ENCODE measurements around the gene SLC35F1. TPM values are rescaled to one million over a fixed set of nuclear protein-coding genes. Genes with fewer than 3 reads are reported as not detected.

The SLC35F1 gene
- total RNA-seq, 1 donor from 2014 or later, result 24.3 TPM

DNA sequence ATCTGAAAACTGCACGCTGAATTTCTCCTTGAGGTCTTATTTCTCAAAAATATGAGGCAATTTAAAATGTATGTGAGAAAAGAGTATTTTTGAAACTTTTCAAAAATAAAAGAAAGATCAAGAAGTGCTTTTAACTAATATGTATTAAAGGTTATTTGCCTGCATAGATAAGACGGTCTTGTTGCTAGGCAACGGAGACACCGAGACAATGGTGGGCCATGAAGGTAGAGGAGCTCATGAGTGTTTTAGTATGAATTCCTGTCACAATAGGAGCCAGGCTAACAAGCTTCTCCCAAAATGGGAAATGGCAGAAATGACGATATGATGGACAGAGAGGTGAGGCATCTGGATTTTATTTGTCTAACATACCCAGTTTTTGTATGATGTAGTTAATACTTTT, 308.2 kb downstream of the SLC35F1 start:
- Histone ChIP-seq H3K27ac (no peak overlapping the region), H3K4me1 (peaks cover 1% of the 10 kb centered on the region), H3K4me3 (no peak overlapping the region), H3K79me2 (ENCODE audit: low read depth) (no peaks in the 10 kb centered on the region), H3K9ac (no peak overlapping the region), H3K27me3 (no peaks in the 10 kb centered on the region), H3K36me3 (no peaks in the 10 kb centered on the region), H3K9me3 (ENCODE audit: low read depth) (no peaks in the 10 kb centered on the region), H3F3A (ENCODE audit: low read depth) (no peaks in the 10 kb centered on the region), H2AFZ (replicated peaks) (no peak overlapping the region), H3K4me2 (no peak overlapping the region), H4K20me1 (ENCODE audit: low read depth) (no peaks in the 10 kb centered on the region)
- DNase-seq (ENCODE audit: low spot score), result no peak
- Mint-ChIP-seq H3K4me1 (peaks cover 9% of the 10 kb centered on the region), H3K36me3 (peaks cover 15% of the 10 kb centered on the region), H3K9me3 (peaks cover 6% of the 10 kb centered on the region), H3K27me3 (ENCODE audit: insufficient read depth, low read depth) (no peaks in the 10 kb centered on the region), H3K27ac (no peak overlapping the region), H3K4me3 (no peak overlapping the region)
- TF ChIP-seq, protein P1, sequence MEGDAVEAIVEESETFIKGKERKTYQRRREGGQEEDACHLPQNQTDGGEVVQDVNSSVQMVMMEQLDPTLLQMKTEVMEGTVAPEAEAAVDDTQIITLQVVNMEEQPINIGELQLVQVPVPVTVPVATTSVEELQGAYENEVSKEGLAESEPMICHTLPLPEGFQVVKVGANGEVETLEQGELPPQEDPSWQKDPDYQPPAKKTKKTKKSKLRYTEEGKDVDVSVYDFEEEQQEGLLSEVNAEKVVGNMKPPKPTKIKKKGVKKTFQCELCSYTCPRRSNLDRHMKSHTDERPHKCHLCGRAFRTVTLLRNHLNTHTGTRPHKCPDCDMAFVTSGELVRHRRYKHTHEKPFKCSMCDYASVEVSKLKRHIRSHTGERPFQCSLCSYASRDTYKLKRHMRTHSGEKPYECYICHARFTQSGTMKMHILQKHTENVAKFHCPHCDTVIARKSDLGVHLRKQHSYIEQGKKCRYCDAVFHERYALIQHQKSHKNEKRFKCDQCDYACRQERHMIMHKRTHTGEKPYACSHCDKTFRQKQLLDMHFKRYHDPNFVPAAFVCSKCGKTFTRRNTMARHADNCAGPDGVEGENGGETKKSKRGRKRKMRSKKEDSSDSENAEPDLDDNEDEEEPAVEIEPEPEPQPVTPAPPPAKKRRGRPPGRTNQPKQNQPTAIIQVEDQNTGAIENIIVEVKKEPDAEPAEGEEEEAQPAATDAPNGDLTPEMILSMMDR (IDR thresholded peaks at IDR 0.05), result no peak
- TF ChIP-seq EZH2phosphoT487 (IDR thresholded peaks at IDR 0.05) (no peak), EZH2 (IDR thresholded peaks at IDR 0.05) (no peak)

DNA sequence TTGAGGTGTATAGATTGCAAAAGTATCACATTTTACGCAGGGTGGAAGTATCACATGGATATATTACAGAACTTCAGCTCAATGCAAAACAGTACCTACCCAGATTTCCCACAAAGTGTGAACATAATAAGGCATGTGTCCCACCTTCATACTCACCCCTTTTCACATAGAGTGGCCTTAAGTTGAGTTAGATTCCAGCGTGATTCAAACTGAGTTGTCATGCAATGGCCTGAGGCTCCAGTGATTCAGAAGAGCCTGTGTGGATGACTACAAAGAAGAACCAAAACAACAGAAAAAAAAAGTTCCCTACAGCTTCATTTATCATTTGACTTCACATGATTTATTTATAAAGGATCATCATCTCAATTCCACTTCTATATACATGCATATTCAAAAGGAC, 309.7 kb downstream of the SLC35F1 start:
- no peaks in the 10 kb centered on the region for H3K4me1 ChIP-seq
- TF ChIP-seq EZH2phosphoT487 (IDR thresholded peaks at IDR 0.05) (no peak), EZH2 (IDR thresholded peaks at IDR 0.05) (no peak)
- TF ChIP-seq, protein P1 (IDR thresholded peaks at IDR 0.05), result no peak
- no peaks in the 10 kb centered on the region for H3K36me3 ChIP-seq
- no peaks in the 10 kb centered on the region for H3F3A ChIP-seq (ENCODE audit: low read depth)
- H4K20me1 ChIP-seq (ENCODE audit: low read depth), result no peaks in the 10 kb centered on the region
- no peak overlapping the region for H3K9ac ChIP-seq
- peaks cover 9% of the 10 kb centered on the region for H3K4me1 Mint-ChIP-seq
- H3K27ac Mint-ChIP-seq, result no peak overlapping the region
- H2AFZ ChIP-seq (replicated peaks), result no peak overlapping the region
- H3K4me3 Mint-ChIP-seq, result no peak overlapping the region
- no peaks in the 10 kb centered on the region for H3K79me2 ChIP-seq (ENCODE audit: low read depth)
- peaks cover 6% of the 10 kb centered on the region for H3K9me3 Mint-ChIP-seq
- H3K27me3 ChIP-seq, result no peaks in the 10 kb centered on the region
- no peak overlapping the region for H3K4me2 ChIP-seq
- H3K27me3 Mint-ChIP-seq (ENCODE audit: insufficient read depth, low read depth), result no peaks in the 10 kb centered on the region
- no peaks in the 10 kb centered on the region for H3K9me3 ChIP-seq (ENCODE audit: low read depth)
- no peak overlapping the region for H3K4me3 ChIP-seq
- H3K36me3 Mint-ChIP-seq, result peaks cover 13% of the 10 kb centered on the region
- no peak for DNase-seq (ENCODE audit: low spot score)
- H3K27ac ChIP-seq, result no peak overlapping the region

DNA sequence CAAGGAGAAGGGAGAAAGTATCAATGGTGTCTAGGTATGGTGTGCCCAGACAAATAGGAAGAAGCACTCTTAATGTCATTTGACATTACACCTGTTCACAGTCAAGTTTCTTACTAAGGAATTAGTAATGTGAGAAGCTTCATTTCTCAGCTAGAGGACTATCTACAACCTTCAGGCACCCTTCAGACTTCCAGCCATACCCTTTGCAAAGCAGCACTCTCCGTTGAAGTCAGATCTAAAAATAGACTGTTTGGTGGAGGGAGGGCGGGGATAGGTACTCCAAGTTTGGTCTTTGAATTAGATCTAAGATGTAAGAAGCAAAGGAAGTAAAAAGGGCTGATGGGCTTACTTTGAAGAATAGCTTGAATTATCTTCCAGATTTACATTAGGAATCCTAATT, 311.1 kb downstream of the SLC35F1 start:
- Histone ChIP-seq H3K27ac (no peak overlapping the region), H4K20me1 (ENCODE audit: low read depth) (no peaks in the 10 kb centered on the region), H3K4me1 (no peaks in the 10 kb centered on the region), H3K36me3 (no peaks in the 10 kb centered on the region), H2AFZ (replicated peaks) (no peak overlapping the region), H3K27me3 (no peaks in the 10 kb centered on the region), H3K79me2 (ENCODE audit: low read depth) (no peaks in the 10 kb centered on the region), H3K4me2 (no peak overlapping the region), H3F3A (ENCODE audit: low read depth) (no peaks in the 10 kb centered on the region), H3K9me3 (ENCODE audit: low read depth) (no peaks in the 10 kb centered on the region), H3K4me3 (no peak overlapping the region), H3K9ac (no peak overlapping the region)
- H3K9me3 Mint-ChIP-seq, result peaks cover 6% of the 10 kb centered on the region
- DNase-seq (ENCODE audit: low spot score), result no peak
- H3K27ac Mint-ChIP-seq, result no peak overlapping the region
- peaks cover 9% of the 10 kb centered on the region for H3K4me1 Mint-ChIP-seq
- no peak overlapping the region for H3K4me3 Mint-ChIP-seq
- no peaks in the 10 kb centered on the region for H3K27me3 Mint-ChIP-seq (ENCODE audit: insufficient read depth, low read depth)
- TF ChIP-seq EZH2 (IDR thresholded peaks at IDR 0.05) (no peak), EZH2phosphoT487 (IDR thresholded peaks at IDR 0.05) (no peak)
- TF ChIP-seq, protein P1 (IDR thresholded peaks at IDR 0.05), result no peak
- H3K36me3 Mint-ChIP-seq, result peaks cover 13% of the 10 kb centered on the region
